ENCODE measurements around the gene PACS1.

- TF ChIP-seq CTCF (IDR thresholded peaks at IDR 0.05) (no peak), EP300 (IDR thresholded peaks at IDR 0.05) (no peak), POLR2A (IDR thresholded peaks at IDR 0.05; ENCODE audit: low read depth) (no peak)
Observed at GRCh38 chr11:66266378-66267038, 196.4 kb downstream of the PACS1 start.
